IMR-90 (cell line): ENCODE data around the gene ANTXR2. TPM values are rescaled to one million over a fixed set of nuclear protein-coding genes. Genes with fewer than 3 reads are reported as not detected.

ENCODE experiments used
- ATAC-seq: fragments of 200-7000 bp; cut with Tn5 transposase; 2 replicates; pipeline ENCODE4 v1.9.1; 2020; ENCODE audit warnings: low read depth, mild to moderate bottlenecking, moderate library complexity
- BruUV-seq: library from RNA; stranded (reverse); fragments of 400-500 nt; replicated peaks from 2 replicates; lab custom pipeline; 2021; lab: Mats Ljungman, UMichigan
- CTCF ChIA-PET: fragments of 300-600 bp; formaldehyde crosslinking; extraction: SDS; loops from one replicate; lab custom pipeline; 2021; ENCODE audit warnings: antibody characterized with exemption; lab: Yijun Ruan, JAX
- POLR2A ChIA-PET: fragments of 300-600 bp; sonication (Branson Sonifier 250); formaldehyde crosslinking; loops from one replicate; lab custom pipeline; 2022; ENCODE audit warnings: antibody characterized with exemption; ENCODE audit not compliant: unreplicated experiment; lab: Charles Lee
- DNase-seq: peaks from one replicate; pipeline ENCODE4 v3.0.0; 2013
- H2AFZ ChIP-seq: replicated peaks from 2 replicates; pipeline ENCODE3; 2013; ENCODE audit warnings: low read length, mild to moderate bottlenecking; ENCODE audit not compliant: poor library complexity
- H2AK5ac ChIP-seq: 2 replicates; pipeline ENCODE4 v1.6.1; 2013; ENCODE audit warnings: low read depth, low read length, inconsistent platforms
- H2AK9ac ChIP-seq: replicated peaks from 2 replicates; pipeline ENCODE3; 2013; ENCODE audit warnings: mild to moderate bottlenecking, low read depth, low read length, moderate library complexity; ENCODE audit not compliant: poor library complexity
- H2BK120ac ChIP-seq: 2 replicates; pipeline ENCODE4 v1.6.1; 2013; ENCODE audit warnings: low read depth, low read length, inconsistent platforms
- H2BK15ac ChIP-seq: 3 replicates; pipeline ENCODE4 v1.6.1; 2013; ENCODE audit warnings: low read depth, low read length, inconsistent platforms
- H2BK20ac ChIP-seq: 2 replicates; pipeline ENCODE4 v1.6.1; 2013; ENCODE audit warnings: low read depth, mild to moderate bottlenecking, inconsistent platforms, low read length, moderate library complexity
- H2BK5ac ChIP-seq: 2 replicates; pipeline ENCODE4 v1.6.1; 2013; ENCODE audit warnings: mild to moderate bottlenecking, low read depth, low read length, inconsistent platforms; ENCODE audit not compliant: poor library complexity, severe bottlenecking
- H3K14ac ChIP-seq: replicated peaks from 2 replicates; pipeline ENCODE4 v1.6.1; 2013; ENCODE audit warnings: low read depth, low read length, inconsistent platforms
- H3K18ac ChIP-seq: 2 replicates; pipeline ENCODE4 v1.6.1; 2013; ENCODE audit warnings: low read depth, low read length, control low read depth
- H3K23ac ChIP-seq: 2 replicates; pipeline ENCODE4 v1.6.1; 2013; ENCODE audit warnings: low read depth, low read length, inconsistent platforms
- H3K27ac ChIP-seq: 2 replicates; pipeline ENCODE4 v1.5.1; 2013; ENCODE audit warnings: mild to moderate bottlenecking, control low read depth, low read length; ENCODE audit not compliant: insufficient read depth
- H3K27me3 ChIP-seq: 2 replicates; pipeline ENCODE4 v1.6.1; 2013; ENCODE audit warnings: low read length; ENCODE audit not compliant: control insufficient read depth, insufficient read depth
- H3K36me3 ChIP-seq: 2 replicates; pipeline ENCODE4 v1.6.1; 2013; ENCODE audit warnings: low read length, mixed read lengths; ENCODE audit not compliant: control insufficient read depth, insufficient read depth
- H3K4ac ChIP-seq: 2 replicates; pipeline ENCODE4 v1.6.1; 2013; ENCODE audit warnings: low read depth, low read length, inconsistent platforms
- H3K4me1 ChIP-seq: 2 replicates; pipeline ENCODE4 v1.6.1; 2013; ENCODE audit warnings: low read length, mixed read lengths; ENCODE audit not compliant: control insufficient read depth, insufficient read depth
- H3K4me2 ChIP-seq: 2 replicates; pipeline ENCODE4 v1.6.1; 2013; ENCODE audit warnings: low read depth, mild to moderate bottlenecking, control low read depth, low read length, moderate library complexity
- H3K4me3 ChIP-seq: 2 replicates; pipeline ENCODE4 v1.5.1; 2013; ENCODE audit warnings: low read depth, mild to moderate bottlenecking, control low read depth, low read length, moderate library complexity; ENCODE audit not compliant: insufficient read depth
- H3K56ac ChIP-seq: 2 replicates; pipeline ENCODE4 v1.6.1; 2013; ENCODE audit warnings: low read length, inconsistent platforms; ENCODE audit not compliant: insufficient read depth; ENCODE audit errors: extremely low read depth
- H3K79me1 ChIP-seq, 2 experiments: 2 replicates each; pipeline ENCODE4 v1.6.1; 2013; ENCODE audit warnings: low read length in 2 of 2, inconsistent platforms in 1 of 2, low read depth in 1 of 2
- H3K9ac ChIP-seq: 2 replicates; pipeline ENCODE4 v1.6.1; 2013; ENCODE audit warnings: low read depth, low read length, control low read depth
- H3K9me1 ChIP-seq: 2 replicates; pipeline ENCODE4 v1.6.1; 2013; ENCODE audit warnings: low read length, inconsistent platforms; ENCODE audit not compliant: insufficient read depth
- H3K9me3 ChIP-seq: 2 replicates; pipeline ENCODE4 v1.6.1; 2013; ENCODE audit warnings: low read length; ENCODE audit not compliant: control insufficient read depth, insufficient read depth
- H4K20me1 ChIP-seq: 2 replicates; pipeline ENCODE4 v1.6.1; 2013; ENCODE audit warnings: low read length, inconsistent platforms; ENCODE audit not compliant: insufficient read depth
- H4K5ac ChIP-seq: 2 replicates; pipeline ENCODE4 v1.6.1; 2013; ENCODE audit warnings: mild to moderate bottlenecking, low read depth, low read length, control low read depth
- H4K8ac ChIP-seq, 2 experiments: 2 replicates each; pipeline ENCODE4 v1.6.1; 2013; ENCODE audit warnings: low read depth in 2 of 2, low read length in 2 of 2, control low read depth in 1 of 2, inconsistent platforms in 1 of 2
- H4K91ac ChIP-seq: 2 replicates; pipeline ENCODE4 v1.6.1; 2013; ENCODE audit warnings: low read depth, low read length, inconsistent platforms; ENCODE audit not compliant: insufficient read depth
- BHLHE40 ChIP-seq: fragments of 150-350 bp; IDR thresholded peaks from 2 replicates; pipeline ENCODE4 v1.6.1; 2016; ENCODE audit warnings: mild to moderate bottlenecking, low read depth, low read length
- CEBPB ChIP-seq: IDR thresholded peaks from 2 replicates; pipeline ENCODE4 v1.6.1; 2012; ENCODE audit warnings: low read depth, low read length, improper control_type of control experiment
- CHD1 ChIP-seq: IDR thresholded peaks from 2 replicates; pipeline ENCODE4 v1.6.1; 2012; ENCODE audit warnings: low read depth, low read length, improper control_type of control experiment
- FOS ChIP-seq: fragments of 150-350 bp; IDR thresholded peaks from 2 replicates; pipeline ENCODE4 v1.6.1; 2016; ENCODE audit warnings: low read depth, low read length
- MAFK ChIP-seq: IDR thresholded peaks from 2 replicates; pipeline ENCODE4 v1.6.1; 2012; ENCODE audit warnings: low read depth, low read length, improper control_type of control experiment
- MAZ ChIP-seq: IDR thresholded peaks from 2 replicates; pipeline ENCODE4 v1.6.1; 2012; ENCODE audit warnings: low read depth, mild to moderate bottlenecking, low read length, improper control_type of control experiment, moderate library complexity, borderline replicate concordance
- MXI1 ChIP-seq: IDR thresholded peaks from 2 replicates; pipeline ENCODE4 v1.6.1; 2012; ENCODE audit warnings: low read depth, mild to moderate bottlenecking, low read length, moderate library complexity, borderline replicate concordance
- NFE2L2 ChIP-seq: fragments of 150-350 bp; IDR thresholded peaks from 2 replicates; pipeline ENCODE4 v1.6.1; 2016; ENCODE audit warnings: low read depth, mild to moderate bottlenecking, low read length
- POLR2A ChIP-seq: IDR thresholded peaks from 2 replicates; pipeline ENCODE4 v1.6.1; 2012; ENCODE audit warnings: mild to moderate bottlenecking, low read depth, low read length
- RAD21 ChIP-seq: IDR thresholded peaks from 2 replicates; pipeline ENCODE4 v1.6.1; 2012; ENCODE audit warnings: low read length, improper control_type of control experiment
- RCOR1 ChIP-seq: IDR thresholded peaks from 2 replicates; pipeline ENCODE4 v1.6.1; 2012; ENCODE audit warnings: mild to moderate bottlenecking, low read length, improper control_type of control experiment; ENCODE audit not compliant: insufficient replicate concordance
- RFX5 ChIP-seq: IDR thresholded peaks from 2 replicates; pipeline ENCODE4 v1.8.0; 2012; ENCODE audit warnings: low read depth, mild to moderate bottlenecking, low read length, moderate library complexity
- SMC3 ChIP-seq: fragments of 150-350 bp; IDR thresholded peaks from 2 replicates; pipeline ENCODE4 v1.6.1; 2016; ENCODE audit warnings: low read depth, mild to moderate bottlenecking, antibody characterized with exemption, low read length, moderate library complexity
- dilution Hi-C: fragments of 300-500 bp; cut with HindIII; formaldehyde crosslinking; loops from one replicate; pipeline ENCODE4 v1.14.3; 2018; ENCODE audit warnings: low sequenced_read_pairs; ENCODE audit not compliant: unreplicated experiment
- in situ Hi-C: fragments of 300-500 bp; cut with MboI; formaldehyde crosslinking; loops from 3 replicates; pipeline ENCODE4 v1.14.3; 2019; ENCODE audit warnings: low sequenced_read_pairs, inconsistent platforms, mixed read lengths
- intact Hi-C: fragments of 100-400 bp; cut with micrococcal nuclease; formaldehyde crosslinking; loops from 2 replicates; pipeline ENCODE4 v1.10.0; 2022
- polyA plus RNA-seq, 3 experiments: library from polyadenylated mRNA; depleted of rRNA; stranded (reverse); fragments of >200 nt; gene quantifications; 2 replicates each; pipeline ENCODE4 v1.2.3, GENCODE V29; 2012; ENCODE audit warnings: low replicate concordance in 1 of 3
- total RNA-seq: library from RNA; depleted of rRNA; stranded (reverse); fragments of >200 nt; gene quantifications from 2 replicates; pipeline ENCODE4 v1.2.3, GENCODE V29; 2012
- TF ChIP-seq, protein P1 (sequence below): fragments of 150-350 bp; IDR thresholded peaks from 2 replicates; pipeline ENCODE4 v1.6.1; 2016; ENCODE audit warnings: low read depth, mild to moderate bottlenecking, low read length, moderate library complexity, borderline replicate concordance
- TF ChIP-seq, protein P2 (sequence below): conservative IDR thresholded peaks from 2 replicates; pipeline ENCODE4 v1.5.1; 2012; ENCODE audit warnings: mild to moderate bottlenecking, low read depth, low read length, improper control_type of control experiment
- TF ChIP-seq, protein P3 (sequence below): fragments of 150-350 bp; IDR thresholded peaks from 2 replicates; pipeline ENCODE4 v1.6.1; 2017; ENCODE audit warnings: mild to moderate bottlenecking, antibody characterized with exemption, low read length, low read depth

ANTXR2 gene
- total and polyA plus RNA-seq, 2 of the 4 experiments (the other 2 are of a cell fraction), result 46.8 to 88.5 TPM

DNA sequence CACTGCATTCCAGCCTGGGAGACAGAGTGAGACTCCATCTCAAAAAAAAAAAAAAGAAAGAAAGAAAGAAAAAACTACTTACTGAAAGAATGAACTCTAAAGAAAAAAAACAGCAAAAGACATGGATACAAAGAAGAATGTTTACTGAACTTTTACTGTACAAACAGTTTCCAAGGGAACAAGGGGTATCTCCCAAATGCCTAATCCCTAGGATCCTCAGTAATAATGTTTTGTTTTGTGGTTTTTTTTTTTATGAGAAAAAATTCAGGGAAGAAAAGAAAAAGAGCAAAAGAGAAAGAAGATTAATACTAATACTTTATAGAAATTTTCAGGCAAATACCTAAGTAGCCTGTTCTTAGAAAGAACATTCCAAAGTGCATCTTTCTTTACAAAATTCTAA lies 63.2 kb downstream of the ANTXR2 start:
- Histone ChIP-seq H2BK120ac (no peak overlapping the region), H3K9me3 (no peaks in the 10 kb centered on the region), H4K20me1 (no peaks in the 10 kb centered on the region), H3K36me3 (peaks cover 9% of the 10 kb centered on the region), H3K4me3 (no peak overlapping the region), H4K91ac (no peak overlapping the region), H2BK20ac (no peak overlapping the region), H3K79me1 (peaks cover 33 to 54% of the 10 kb centered on the region in 2 experiments), H3K9me1 (no peaks in the 10 kb centered on the region; the same call in none of the 2 replicates), H4K8ac (no peak overlapping the region), H2BK15ac (no peak overlapping the region), H3K4me2 (no peak overlapping the region), H2AK9ac (no peak overlapping the region), H3K27ac (no peak overlapping the region), H3K4me1 (peaks cover 7% of the 10 kb centered on the region), H3K23ac (no peak overlapping the region), H4K5ac (no peak overlapping the region), H2BK5ac (no peak overlapping the region), H3K9ac (no peak overlapping the region), H3K56ac (no peak overlapping the region), H3K4ac (no peak overlapping the region), H2AFZ (no peak overlapping the region), H3K14ac (no peak overlapping the region), H2AK5ac (no peak overlapping the region), H3K27me3 (no peaks in the 10 kb centered on the region), H3K18ac (no peak overlapping the region)
- TF ChIP-seq MXI1, result no peak
- no peak for TF ChIP-seq CHD1
- TF ChIP-seq, protein P1, sequence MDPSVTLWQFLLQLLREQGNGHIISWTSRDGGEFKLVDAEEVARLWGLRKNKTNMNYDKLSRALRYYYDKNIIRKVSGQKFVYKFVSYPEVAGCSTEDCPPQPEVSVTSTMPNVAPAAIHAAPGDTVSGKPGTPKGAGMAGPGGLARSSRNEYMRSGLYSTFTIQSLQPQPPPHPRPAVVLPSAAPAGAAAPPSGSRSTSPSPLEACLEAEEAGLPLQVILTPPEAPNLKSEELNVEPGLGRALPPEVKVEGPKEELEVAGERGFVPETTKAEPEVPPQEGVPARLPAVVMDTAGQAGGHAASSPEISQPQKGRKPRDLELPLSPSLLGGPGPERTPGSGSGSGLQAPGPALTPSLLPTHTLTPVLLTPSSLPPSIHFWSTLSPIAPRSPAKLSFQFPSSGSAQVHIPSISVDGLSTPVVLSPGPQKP, result no peak
- TF ChIP-seq, protein P2, sequence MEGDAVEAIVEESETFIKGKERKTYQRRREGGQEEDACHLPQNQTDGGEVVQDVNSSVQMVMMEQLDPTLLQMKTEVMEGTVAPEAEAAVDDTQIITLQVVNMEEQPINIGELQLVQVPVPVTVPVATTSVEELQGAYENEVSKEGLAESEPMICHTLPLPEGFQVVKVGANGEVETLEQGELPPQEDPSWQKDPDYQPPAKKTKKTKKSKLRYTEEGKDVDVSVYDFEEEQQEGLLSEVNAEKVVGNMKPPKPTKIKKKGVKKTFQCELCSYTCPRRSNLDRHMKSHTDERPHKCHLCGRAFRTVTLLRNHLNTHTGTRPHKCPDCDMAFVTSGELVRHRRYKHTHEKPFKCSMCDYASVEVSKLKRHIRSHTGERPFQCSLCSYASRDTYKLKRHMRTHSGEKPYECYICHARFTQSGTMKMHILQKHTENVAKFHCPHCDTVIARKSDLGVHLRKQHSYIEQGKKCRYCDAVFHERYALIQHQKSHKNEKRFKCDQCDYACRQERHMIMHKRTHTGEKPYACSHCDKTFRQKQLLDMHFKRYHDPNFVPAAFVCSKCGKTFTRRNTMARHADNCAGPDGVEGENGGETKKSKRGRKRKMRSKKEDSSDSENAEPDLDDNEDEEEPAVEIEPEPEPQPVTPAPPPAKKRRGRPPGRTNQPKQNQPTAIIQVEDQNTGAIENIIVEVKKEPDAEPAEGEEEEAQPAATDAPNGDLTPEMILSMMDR, result no peak
- TF ChIP-seq CEBPB, result no peak
- TF ChIP-seq NFE2L2, result no peak
- TF ChIP-seq POLR2A, result no peak
- no peak for TF ChIP-seq MAZ
- no peak for TF ChIP-seq BHLHE40
- no peak for TF ChIP-seq RAD21
- TF ChIP-seq, protein P3, sequence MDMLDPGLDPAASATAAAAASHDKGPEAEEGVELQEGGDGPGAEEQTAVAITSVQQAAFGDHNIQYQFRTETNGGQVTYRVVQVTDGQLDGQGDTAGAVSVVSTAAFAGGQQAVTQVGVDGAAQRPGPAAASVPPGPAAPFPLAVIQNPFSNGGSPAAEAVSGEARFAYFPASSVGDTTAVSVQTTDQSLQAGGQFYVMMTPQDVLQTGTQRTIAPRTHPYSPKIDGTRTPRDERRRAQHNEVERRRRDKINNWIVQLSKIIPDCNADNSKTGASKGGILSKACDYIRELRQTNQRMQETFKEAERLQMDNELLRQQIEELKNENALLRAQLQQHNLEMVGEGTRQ, result no peak
- no peak for TF ChIP-seq RFX5
- no peak for TF ChIP-seq MAFK
- no peak for TF ChIP-seq SMC3
- TF ChIP-seq RCOR1, result no peak
- no peak for TF ChIP-seq FOS
- intact Hi-C loops, result loop anchor here (2.0 kb wide), 1 partner anchor 359 kb away; no protein-coding TSS in a partner anchor
- no TSS peak for BruUV-seq
- ChIA-PET POLR2A (no interaction called here), CTCF (interaction anchor here (0.7 kb wide), 1 partner anchor 89 kb away, joined by 4 read pairs; no protein-coding TSS in a partner anchor)
- ATAC-seq, result no peak
- no peak for DNase-seq
- in situ Hi-C loops, result no loop called here
- dilution Hi-C loops, result no loop called here
